NCI-H2196 (cell line): ENCODE results near the gene TIAM1.
A peak's percentile ranks its signal among the peaks of the same experiment; 100 is the strongest.

Experiments used
- DNase-seq: peaks from one replicate; lab custom pipeline; 2025; ENCODE audit not compliant: unreplicated experiment; lab: John Stamatoyannopoulos, UW

The TIAM1 gene

GRCh38 chr21:31343680-31344480 lies at the start of gene TIAM1:
Gene TIAM1 (minus strand): TSS chr21:31344261. CDS start chr21:31266972, 77,289 bp downstream.
- no peak for DNase-seq

GRCh38 chr21:31387560-31388186 lies 43.6 kb upstream of the TIAM1 start:
- no peak for DNase-seq

GRCh38 chr21:31386006-31386405 lies 41.9 kb upstream of the TIAM1 start:
- no peak for DNase-seq

GRCh38 chr21:31383770-31384169 lies 39.7 kb upstream of the TIAM1 start:
- DNase-seq, result no peak

GRCh38 chr21:31382060-31382459 lies 38.0 kb upstream of the TIAM1 start:
- DNase-seq, result no peak

GRCh38 chr21:31376301-31376700 lies 32.2 kb upstream of the TIAM1 start:
- DNase-seq, result no peak

- DNase-seq, result no peak
Measured at GRCh38 chr21:31374395-31374794, 30.3 kb upstream of the TIAM1 start.

- no peak for DNase-seq
Measured at GRCh38 chr21:31372471-31372765, 28.4 kb upstream of the TIAM1 start.

GRCh38 chr21:31371715-31372470 lies 27.8 kb upstream of the TIAM1 start:
- DNase-seq, result no peak

GRCh38 chr21:31370893-31371544 lies 27.0 kb upstream of the TIAM1 start:
- DNase-seq, result no peak

GRCh38 chr21:31370281-31370892 lies 26.3 kb upstream of the TIAM1 start:
- DNase-seq, result no peak

GRCh38 chr21:31368361-31368760 lies 24.3 kb upstream of the TIAM1 start:
- DNase-seq, result no peak

GRCh38 chr21:31367801-31368200 lies 23.7 kb upstream of the TIAM1 start:
- DNase-seq, result no peak

- peak; percentile 67 for DNase-seq
Measured at GRCh38 chr21:31366825-31367224, 22.8 kb upstream of the TIAM1 start.

GRCh38 chr21:31364253-31364945 lies 20.3 kb upstream of the TIAM1 start:
- DNase-seq, result no peak

- DNase-seq, result no peak
Measured at GRCh38 chr21:31363720-31364119, 19.7 kb upstream of the TIAM1 start.

GRCh38 chr21:31360717-31361116 lies 16.7 kb upstream of the TIAM1 start:
- DNase-seq, result no peak

GRCh38 chr21:31358158-31358557 lies 14.1 kb upstream of the TIAM1 start:
- DNase-seq, result no peak

GRCh38 chr21:31356440-31356839 lies 12.4 kb upstream of the TIAM1 start:
- DNase-seq, result no peak

- peak; percentile 67 for DNase-seq
Measured at GRCh38 chr21:31354604-31355443, 10.8 kb upstream of the TIAM1 start.
